Right atrium auricular region (tissue), 2 donors: Measurements from ENCODE around the gene CDH15. TPM values are rescaled to one million over a fixed set of nuclear protein-coding genes. Genes with fewer than 3 reads are reported as not detected.

Source experiments
- DNase-seq: peaks from one replicate; pipeline ENCODE4 v3.0.0-alpha.2; 2019; ENCODE audit warnings: low spot score
- H3K27ac ChIP-seq, 2 donors: fragments of 200-600 bp; sonication (generic); 1 replicate in 1 of 2; 2 replicates in 1 of 2; pipeline ENCODE4 v1.5.1; 2016 to 2019
- H3K27me3 ChIP-seq, 2 donors: fragments of 200-600 bp; sonication (generic); one replicate each; pipeline versions ENCODE4 v1.5.1 to v1.6.0; 2017 to 2019
- H3K36me3 ChIP-seq: fragments of 200-600 bp; sonication (generic); one replicate; pipeline ENCODE4 v1.5.1; 2016
- H3K4me1 ChIP-seq, 2 donors: fragments of 200-600 bp; sonication (generic); one replicate each; pipeline versions ENCODE4 v1.5.1 to v1.6.0; 2017 to 2019
- H3K4me3 ChIP-seq, 2 donors: fragments of 200-600 bp; sonication (generic); 1 replicate in 1 of 2; 2 replicates in 1 of 2; pipeline ENCODE4 v1.5.1; 2017 to 2019; ENCODE audit warnings: mild to moderate bottlenecking in 1 of 2, moderate library complexity in 1 of 2
- H3K9me3 ChIP-seq, 2 donors: fragments of 200-600 bp; sonication (generic); one replicate each; pipeline ENCODE4 v1.5.1; 2019
- CTCF ChIP-seq, 2 donors: fragments of 200-600 bp; sonication (generic); IDR thresholded peaks; one replicate each; pipeline ENCODE4 v1.5.1; 2019; ENCODE audit warnings: antibody characterized with exemption in 2 of 2
- total RNA-seq, 2 donors: library from RNA; depleted of rRNA; stranded (reverse); fragments of >200 nt; gene quantifications; one replicate each; pipeline ENCODE4 v1.1.0, GENCODE V29; 2016

CDH15 gene
- total RNA-seq, 2 donors from 2014 or later, result not detected

- no peak overlapping the region for H3K27ac ChIP-seq
- DNase-seq, result no peak
- peaks cover 0 to 3% of the 10 kb centered on the region in 2 donors for H3K27me3 ChIP-seq
- H3K36me3 ChIP-seq, result no peaks in the 10 kb centered on the region
- H3K9me3 ChIP-seq, result no peaks in the 10 kb centered on the region
- peaks cover 0 to 27% of the 10 kb centered on the region in 2 donors for H3K4me1 ChIP-seq
- H3K4me3 ChIP-seq, result no peak overlapping the region
- TF ChIP-seq CTCF (IDR thresholded peaks at IDR 0.05), result no peak
Measured at GRCh38 chr16:89166696-89167424, 4.7 kb upstream of the CDH15 start.

GRCh38 chr16:89167425-89167941 is 4.1 kb upstream of the CDH15 start:
- H3K4me3 ChIP-seq, result no peak overlapping the region

GRCh38 chr16:89168381-89169189 is 3.0 kb upstream of the CDH15 start:
- H3K4me3 ChIP-seq, result no peak overlapping the region
- no peak overlapping the region for H3K27ac ChIP-seq
- no peaks in the 10 kb centered on the region for H3K9me3 ChIP-seq
- H3K36me3 ChIP-seq, result no peaks in the 10 kb centered on the region
- peaks cover 0 to 28% of the 10 kb centered on the region in 2 donors for H3K4me1 ChIP-seq
- H3K27me3 ChIP-seq, result peaks cover 0 to 3% of the 10 kb centered on the region in 2 donors
- TF ChIP-seq CTCF (IDR thresholded peaks at IDR 0.05), result no peak
- DNase-seq, result no peak

More at GRCh38 chr16:89167425-89167941, 4.1 kb upstream of the CDH15 start:
- TF ChIP-seq CTCF (IDR thresholded peaks at IDR 0.05), result peak; percentile 75 to 90
- Histone ChIP-seq H3K27me3 (peaks cover 0 to 3% of the 10 kb centered on the region in 2 donors), H3K27ac (no peak overlapping the region), H3K9me3 (no peaks in the 10 kb centered on the region), H3K4me1 (peaks cover 0 to 28% of the 10 kb centered on the region in 2 donors), H3K36me3 (no peaks in the 10 kb centered on the region)
- DNase-seq, result peak; percentile 71

GRCh38 chr16:89169778-89170177 is 1.8 kb upstream of the CDH15 start:
- Histone ChIP-seq H3K4me3 (no peak overlapping the region), H3K9me3 (no peaks in the 10 kb centered on the region), H3K4me1 (peaks cover 0 to 28% of the 10 kb centered on the region in 2 donors), H3K36me3 (no peaks in the 10 kb centered on the region), H3K27ac (no peak overlapping the region), H3K27me3 (peaks cover 0 to 3% of the 10 kb centered on the region in 2 donors)
- TF ChIP-seq CTCF (IDR thresholded peaks at IDR 0.05), result no peak
- DNase-seq, result no peak

- no peak for DNase-seq
- H3K27me3 ChIP-seq, result peaks cover 0 to 3% of the 10 kb centered on the region in 2 donors
- peak overlapping the region; percentile 28 to 43 for H3K4me3 ChIP-seq
- no peaks in the 10 kb centered on the region for H3K36me3 ChIP-seq
- peaks cover 0 to 28% of the 10 kb centered on the region in 2 donors for H3K4me1 ChIP-seq
- H3K9me3 ChIP-seq, result no peaks in the 10 kb centered on the region
- no peak overlapping the region for H3K27ac ChIP-seq
- TF ChIP-seq CTCF (IDR thresholded peaks at IDR 0.05), result no peak
Measured at GRCh38 chr16:89170346-89171215, 967 bp upstream of the CDH15 start.
